ENCODE results near the gene BCL11A.

BCL11A gene

GRCh38 chr2:60500861-60501260 lies 52.6 kb downstream of the BCL11A start:
- no peak for DNase-seq

GRCh38 chr2:60499651-60500265 lies 53.7 kb downstream of the BCL11A start:
- DNase-seq: peak; percentile 81

GRCh38 chr2:60498816-60499429 lies 54.5 kb downstream of the BCL11A start:
- DNase-seq: no peak

- no peak for DNase-seq
These were observed 55.2 kb downstream of the BCL11A start for GRCh38 chr2:60498127-60498815.

GRCh38 chr2:60497500-60497899 lies 56.0 kb downstream of the BCL11A start:
- DNase-seq: no peak

- no peak for DNase-seq
These were observed 56.5 kb downstream of the BCL11A start for GRCh38 chr2:60496956-60497355.

- no peak for DNase-seq
These were observed 57.0 kb downstream of the BCL11A start for GRCh38 chr2:60496475-60496874.

- no peak for DNase-seq
These were observed 58.3 kb downstream of the BCL11A start for GRCh38 chr2:60495041-60495625.

- DNase-seq: no peak
These were observed 59.6 kb downstream of the BCL11A start for GRCh38 chr2:60493804-60494387.

- no peak for DNase-seq
These were observed 60.9 kb downstream of the BCL11A start for GRCh38 chr2:60492548-60492947.

- DNase-seq: no peak
These were observed 62.6 kb downstream of the BCL11A start for GRCh38 chr2:60490848-60491247.

- DNase-seq: no peak
These were observed 63.0 kb downstream of the BCL11A start for GRCh38 chr2:60490441-60490840.

GRCh38 chr2:60489289-60489688 lies 64.2 kb downstream of the BCL11A start:
- DNase-seq: no peak

GRCh38 chr2:60488291-60488690 lies 65.2 kb downstream of the BCL11A start:
- DNase-seq: peak; percentile 60

GRCh38 chr2:60487174-60487573 lies 66.3 kb downstream of the BCL11A start:
- no peak for DNase-seq

- DNase-seq: no peak
These were observed 66.9 kb downstream of the BCL11A start for GRCh38 chr2:60486551-60486950.

- DNase-seq: no peak
These were observed 67.4 kb downstream of the BCL11A start for GRCh38 chr2:60486067-60486466.

- no peak for DNase-seq
These were observed 67.9 kb downstream of the BCL11A start for GRCh38 chr2:60485550-60485949.

GRCh38 chr2:60485055-60485454 lies 68.4 kb downstream of the BCL11A start:
- no peak for DNase-seq

GRCh38 chr2:60484133-60484645 lies 69.3 kb downstream of the BCL11A start:
- DNase-seq: no peak

GRCh38 chr2:60483401-60483800 lies 70.1 kb downstream of the BCL11A start:
- no peak for DNase-seq

GRCh38 chr2:60482222-60482621 lies 71.2 kb downstream of the BCL11A start:
- DNase-seq: no peak

GRCh38 chr2:60481257-60481656 lies 72.2 kb downstream of the BCL11A start:
- DNase-seq: no peak
